Measurements from ENCODE around the gene UBE2R2.

DNA sequence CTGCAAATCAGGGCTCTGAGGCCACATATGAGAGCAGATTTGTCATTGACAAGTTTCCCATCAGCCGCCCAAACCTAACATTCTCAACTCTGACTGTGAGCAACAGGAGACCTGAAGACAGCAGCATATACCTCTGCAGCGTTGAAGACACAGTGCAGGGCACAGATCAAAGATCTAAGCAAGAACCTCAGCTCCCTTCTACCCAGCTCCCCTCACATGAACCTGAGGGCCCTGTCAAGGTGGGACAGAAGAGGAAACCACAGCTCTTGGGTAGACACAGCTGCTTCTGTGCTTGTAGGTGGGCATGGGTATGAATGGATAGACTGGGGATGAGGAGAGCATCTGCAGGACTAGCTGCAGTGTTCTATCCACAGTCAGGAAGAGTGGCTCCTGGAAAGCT lies 30.3 kb upstream of the UBE2R2 start:
- TF ChIP-seq, protein P1, sequence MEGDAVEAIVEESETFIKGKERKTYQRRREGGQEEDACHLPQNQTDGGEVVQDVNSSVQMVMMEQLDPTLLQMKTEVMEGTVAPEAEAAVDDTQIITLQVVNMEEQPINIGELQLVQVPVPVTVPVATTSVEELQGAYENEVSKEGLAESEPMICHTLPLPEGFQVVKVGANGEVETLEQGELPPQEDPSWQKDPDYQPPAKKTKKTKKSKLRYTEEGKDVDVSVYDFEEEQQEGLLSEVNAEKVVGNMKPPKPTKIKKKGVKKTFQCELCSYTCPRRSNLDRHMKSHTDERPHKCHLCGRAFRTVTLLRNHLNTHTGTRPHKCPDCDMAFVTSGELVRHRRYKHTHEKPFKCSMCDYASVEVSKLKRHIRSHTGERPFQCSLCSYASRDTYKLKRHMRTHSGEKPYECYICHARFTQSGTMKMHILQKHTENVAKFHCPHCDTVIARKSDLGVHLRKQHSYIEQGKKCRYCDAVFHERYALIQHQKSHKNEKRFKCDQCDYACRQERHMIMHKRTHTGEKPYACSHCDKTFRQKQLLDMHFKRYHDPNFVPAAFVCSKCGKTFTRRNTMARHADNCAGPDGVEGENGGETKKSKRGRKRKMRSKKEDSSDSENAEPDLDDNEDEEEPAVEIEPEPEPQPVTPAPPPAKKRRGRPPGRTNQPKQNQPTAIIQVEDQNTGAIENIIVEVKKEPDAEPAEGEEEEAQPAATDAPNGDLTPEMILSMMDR (conservative IDR thresholded peaks at IDR 0.05) = no peak
- no peak for TF ChIP-seq ZFX (IDR thresholded peaks at IDR 0.05)

Data from C4-2B (cell line).